ENCODE data around the gene PHF5A.
A peak's percentile ranks its signal among the peaks of the same experiment; 100 is the strongest.

PHF5A gene, protein sequence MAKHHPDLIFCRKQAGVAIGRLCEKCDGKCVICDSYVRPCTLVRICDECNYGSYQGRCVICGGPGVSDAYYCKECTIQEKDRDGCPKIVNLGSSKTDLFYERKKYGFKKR

DNA sequence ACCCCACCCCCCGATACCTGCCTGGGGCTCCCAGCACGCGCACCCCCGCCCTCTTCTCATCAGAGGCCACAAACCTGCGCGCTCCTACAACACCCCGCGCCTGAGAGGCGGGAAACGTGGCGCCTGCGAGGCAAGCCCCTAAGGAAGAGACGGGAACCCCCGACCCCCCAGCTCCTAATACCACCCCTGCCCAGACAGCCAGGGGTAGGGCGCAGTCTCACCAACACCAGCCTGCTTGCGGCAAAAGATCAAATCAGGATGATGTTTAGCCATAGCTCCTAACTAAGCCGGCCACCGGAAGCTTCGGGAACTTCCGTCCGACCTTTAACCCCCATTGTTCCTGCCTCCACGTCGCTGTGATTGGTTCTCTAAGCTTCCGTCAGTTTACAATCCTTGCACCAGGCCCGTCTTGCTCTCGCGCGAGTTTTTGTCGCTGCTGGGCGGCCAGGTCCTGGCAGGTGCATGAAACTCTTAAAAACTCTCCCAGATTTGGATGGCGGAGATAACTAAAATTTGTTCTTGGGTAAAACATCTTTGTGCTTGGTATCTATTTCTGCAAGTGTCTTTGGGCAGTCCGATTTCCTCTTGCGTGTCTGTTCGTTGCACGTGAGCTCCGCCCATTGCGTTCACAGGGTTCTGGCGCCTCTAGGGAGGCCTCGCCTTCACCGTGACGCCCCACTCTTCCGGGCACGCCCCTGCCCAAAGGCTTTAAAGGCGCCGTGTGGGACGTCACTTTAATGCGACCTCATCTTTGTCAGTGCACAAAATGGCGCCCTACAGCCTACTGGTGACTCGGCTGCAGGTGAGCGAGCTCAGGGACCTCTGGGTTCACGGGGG, at the start of gene PHF5A, which contains the start of gene ACO2:
PHF5A (minus strand) TSS at position 312 of the 837 bp plus-strand sequence; CDS start at position 273, 39 bp downstream.
ACO2 (plus strand) TSS at position 737 of the 837 bp plus-strand sequence; CDS start at position 767, 30 bp downstream.
- DNase-seq: peak; percentile 98

GRCh38 chr22:41518048-41518347, 49.5 kb upstream of the PHF5A start:
- DNase-seq: no peak

DNA sequence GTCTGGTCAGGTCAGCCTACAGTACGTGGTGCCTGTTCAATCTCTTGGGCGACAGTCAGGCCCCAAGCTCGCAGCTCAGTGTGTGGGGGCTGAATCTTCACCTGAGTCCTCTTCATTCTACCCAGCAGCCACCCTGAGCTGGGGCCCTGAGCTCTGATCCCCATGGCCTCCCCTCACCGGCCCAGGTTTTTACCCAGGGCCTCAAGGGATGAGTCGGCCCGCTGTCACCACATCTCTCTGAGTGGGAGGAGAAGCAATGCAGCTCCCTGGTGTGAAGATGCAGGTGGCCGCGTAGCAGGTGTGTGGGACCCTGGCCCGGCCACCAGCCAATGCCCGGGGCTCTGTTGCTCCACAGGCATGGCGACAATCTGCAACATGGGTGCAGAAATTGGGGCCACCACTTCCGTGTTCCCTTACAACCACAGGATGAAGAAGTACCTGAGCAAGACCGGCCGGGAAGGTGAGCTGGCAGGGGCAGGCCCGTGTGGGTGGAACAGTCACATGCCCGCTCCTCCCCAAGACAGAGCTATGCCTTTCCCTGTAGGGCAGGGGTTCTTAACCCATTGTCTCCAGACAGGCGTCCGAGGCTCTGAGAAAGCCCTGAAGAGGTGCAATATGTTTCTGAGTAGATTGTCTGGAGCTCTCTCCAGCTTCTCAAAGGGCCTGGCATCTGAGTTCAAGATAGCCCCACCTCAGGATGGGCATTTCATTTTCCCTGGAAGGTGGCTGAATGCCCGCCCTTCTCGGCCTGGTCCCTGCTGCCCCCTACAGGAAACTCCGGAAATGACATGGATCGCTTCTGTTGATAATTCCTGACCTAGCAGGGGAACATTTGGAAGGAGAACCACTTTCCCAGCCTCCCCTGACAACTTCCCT, 48.9 kb upstream of the PHF5A start:
- peak; percentile 41 for DNase-seq

DNA sequence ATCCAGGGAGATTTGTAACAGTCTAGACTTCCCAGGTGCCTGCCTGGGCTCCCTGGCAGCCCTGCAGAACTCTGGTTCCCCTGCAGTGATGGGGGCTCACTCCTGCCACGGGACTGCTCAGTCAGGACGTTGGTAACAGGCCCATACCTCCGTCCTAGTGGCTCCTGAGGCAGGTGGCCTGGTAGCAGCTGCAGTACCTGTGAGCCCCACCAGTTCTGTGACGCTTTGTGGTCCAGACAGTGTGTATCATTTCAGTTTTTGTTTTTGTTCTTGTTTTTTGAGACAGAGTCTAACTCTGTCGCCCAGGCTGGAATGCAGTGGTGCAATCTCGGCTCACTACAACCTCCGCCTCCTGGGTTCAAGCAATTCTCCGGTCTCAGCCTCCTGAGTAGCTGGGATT, 48.0 kb upstream of the PHF5A start:
- DNase-seq: no peak

DNA sequence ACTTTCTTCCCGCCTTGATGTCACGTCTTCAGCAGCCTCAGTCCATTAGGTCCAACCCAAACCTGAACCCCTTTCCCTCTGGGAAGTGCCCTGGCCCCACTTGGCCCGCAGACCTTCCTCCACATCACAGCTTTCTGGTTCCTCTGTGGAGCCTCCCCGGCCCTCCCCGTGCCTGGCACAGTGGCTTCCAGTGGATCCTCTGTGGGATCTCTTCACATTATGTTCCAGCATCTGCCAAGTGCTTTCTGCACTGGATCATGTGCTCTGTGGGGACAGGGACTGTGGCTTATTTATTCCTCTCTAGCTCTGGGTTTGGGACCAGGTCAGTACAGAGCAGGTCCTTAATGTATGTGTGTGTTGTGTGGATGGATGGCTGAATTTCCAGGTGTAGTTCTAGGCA, 44.9 kb upstream of the PHF5A start:
- DNase-seq: no peak

DNA sequence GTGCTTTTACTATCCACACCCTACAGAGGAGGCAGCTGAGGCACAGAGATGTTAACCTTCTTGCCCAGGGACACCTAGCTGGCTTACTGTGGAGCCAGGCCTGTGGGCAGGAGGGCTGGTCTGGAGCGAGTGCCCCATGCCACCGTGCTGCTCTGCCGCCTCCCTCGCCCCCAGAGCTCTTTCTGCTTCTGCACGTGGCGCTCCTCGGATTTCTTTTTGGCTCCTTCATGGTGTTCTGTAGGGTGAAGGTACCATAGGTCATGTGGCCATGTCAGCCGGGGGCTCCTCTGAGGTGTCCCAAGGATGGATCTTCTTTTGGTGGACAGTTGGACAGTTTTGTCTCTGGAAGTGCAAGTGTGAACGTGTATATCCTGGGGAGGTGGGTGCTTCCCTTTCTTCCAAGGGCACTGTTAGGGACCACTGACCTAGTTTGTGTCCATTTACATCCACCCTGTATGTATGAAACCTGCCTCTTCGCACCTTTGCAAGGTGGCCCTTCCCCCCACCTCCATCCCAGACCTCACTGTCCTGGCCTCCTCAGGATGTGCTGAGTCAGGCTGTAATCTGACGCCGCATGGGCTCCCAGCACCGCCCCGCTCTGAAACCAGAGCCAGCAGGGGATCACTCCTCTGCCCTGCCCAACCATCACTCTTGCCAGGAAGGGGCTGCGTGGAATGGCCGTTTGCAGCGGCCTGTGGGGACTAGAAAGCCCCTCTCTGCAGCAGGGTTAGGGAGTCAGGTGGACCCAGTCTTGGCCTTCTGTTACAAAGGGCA, 44.1 kb upstream of the PHF5A start:
- DNase-seq: no peak

GRCh38 chr22:41511521-41511968, 43.1 kb upstream of the PHF5A start:
- DNase-seq: no peak

GRCh38 chr22:41508770-41509170, 40.3 kb upstream of the PHF5A start:
- no peak for DNase-seq

GRCh38 chr22:41507330-41508063, 39.0 kb upstream of the PHF5A start:
- no peak for DNase-seq

GRCh38 chr22:41505511-41506220, 37.2 kb upstream of the PHF5A start:
- DNase-seq: no peak

DNA sequence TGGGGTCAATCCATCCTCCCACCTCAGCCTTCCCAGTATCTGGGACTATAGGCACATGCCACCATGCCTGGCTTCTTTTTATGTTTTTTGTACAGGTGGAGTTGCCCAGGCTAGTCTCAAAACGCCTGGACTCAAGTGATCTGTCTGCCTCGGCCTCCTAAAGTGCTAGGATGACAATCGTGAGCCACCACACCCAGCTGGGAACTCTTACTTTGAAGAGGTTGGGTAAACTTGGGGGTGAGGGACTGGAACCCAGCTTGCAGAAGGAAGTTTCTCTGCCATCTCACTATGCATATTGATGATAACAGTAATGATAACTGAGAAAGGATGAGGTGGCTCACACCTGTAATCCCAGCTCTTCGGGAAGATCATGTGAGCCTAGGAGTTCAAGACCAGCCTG, 36.3 kb upstream of the PHF5A start:
- DNase-seq: no peak

- no peak for DNase-seq
Observed at GRCh38 chr22:41504397-41504796, 35.9 kb upstream of the PHF5A start.

GRCh38 chr22:41501209-41501608, 32.7 kb upstream of the PHF5A start:
- DNase-seq: peak; percentile 36

DNA sequence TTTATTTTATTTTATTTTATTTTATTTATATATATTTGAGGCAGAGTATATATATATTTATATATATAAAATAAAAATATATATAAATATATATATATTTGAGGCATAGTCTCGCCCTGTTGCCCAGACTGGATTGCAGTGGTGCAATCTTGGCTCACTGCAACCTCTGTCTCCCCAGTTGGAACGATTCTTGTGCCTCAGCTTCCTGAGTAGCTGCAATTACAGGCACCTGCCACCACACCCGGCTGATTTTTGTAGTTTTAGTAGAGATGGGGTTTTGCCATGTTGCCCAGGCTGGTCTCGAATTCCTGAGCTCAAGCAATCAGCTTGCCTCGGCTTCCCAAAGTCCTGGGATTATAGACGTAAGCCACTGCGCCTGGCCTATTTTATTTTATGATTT, 31.8 kb upstream of the PHF5A start:
- DNase-seq: no peak

DNA sequence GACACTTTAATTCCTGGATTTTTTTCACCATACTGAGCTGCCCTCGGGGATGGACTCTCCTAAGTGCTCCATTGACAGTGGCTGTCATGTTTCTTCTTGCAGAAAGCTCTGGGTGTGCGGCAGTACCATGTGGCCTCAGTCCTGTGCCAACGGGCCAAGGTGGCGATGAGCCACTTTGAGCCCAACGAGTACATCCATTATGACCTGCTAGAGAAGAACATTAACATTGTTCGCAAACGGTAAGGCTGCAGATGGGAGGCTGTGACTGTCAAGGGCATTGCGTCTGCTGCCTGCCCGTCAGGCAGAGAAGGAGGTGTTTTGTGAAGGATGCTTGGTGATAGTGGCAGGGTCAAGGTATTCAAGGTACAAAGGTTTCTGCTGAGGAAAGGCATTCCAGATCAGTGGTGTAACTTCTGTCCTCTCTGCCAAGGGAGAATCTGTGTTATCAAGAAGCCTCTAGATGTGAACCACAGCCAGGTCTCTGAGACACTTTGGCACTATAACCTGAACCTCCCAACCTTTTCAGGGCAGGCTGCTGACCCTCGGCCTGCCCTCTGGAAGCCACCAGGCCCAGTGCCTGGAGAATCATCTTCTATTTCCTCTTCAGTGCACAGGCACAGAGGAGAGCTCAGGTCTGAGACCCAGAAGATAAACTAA, 31.3 kb upstream of the PHF5A start:
- no peak for DNase-seq

GRCh38 chr22:41498303-41498835, 29.9 kb upstream of the PHF5A start:
- no peak for DNase-seq

GRCh38 chr22:41491374-41492100, 23.0 kb upstream of the PHF5A start:
- no peak for DNase-seq

DNA sequence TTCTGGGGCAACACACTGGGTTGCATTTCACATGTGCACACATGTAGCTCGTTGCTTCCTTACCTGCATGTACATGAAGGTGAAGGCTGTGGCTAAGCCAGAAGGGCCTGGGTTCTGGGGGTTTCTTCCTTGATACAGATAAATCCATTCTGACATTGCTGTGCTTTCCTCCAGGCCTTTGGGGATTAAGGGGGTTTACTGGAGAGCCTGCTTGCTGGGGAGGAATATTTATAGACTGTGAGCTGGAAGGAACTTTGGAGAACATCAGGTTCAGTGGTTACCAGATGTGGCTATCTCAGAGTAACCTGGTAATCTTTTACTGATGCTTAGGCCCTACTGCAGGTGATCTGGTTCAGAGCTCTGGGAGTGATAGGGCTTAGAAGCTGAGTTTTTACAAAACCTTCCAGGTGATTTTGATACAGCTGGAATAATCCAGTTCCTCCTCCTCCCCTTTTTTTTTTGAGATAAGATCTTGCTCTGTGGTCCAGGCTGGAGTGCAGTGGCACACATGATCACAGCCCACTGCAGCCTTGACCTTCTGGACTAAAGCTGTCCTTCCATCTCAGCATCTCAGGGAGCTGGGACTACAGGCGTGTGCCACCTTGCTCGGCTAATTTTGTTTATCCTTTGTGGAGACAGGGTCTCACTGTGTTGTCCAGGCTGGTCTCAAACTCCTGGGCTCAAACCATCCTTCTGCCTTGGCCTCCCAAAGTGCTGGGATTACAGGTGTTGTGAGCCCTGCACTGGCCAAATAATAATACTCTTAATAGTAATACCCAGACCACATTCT, 20.3 kb upstream of the PHF5A start:
- no peak for DNase-seq

DNA sequence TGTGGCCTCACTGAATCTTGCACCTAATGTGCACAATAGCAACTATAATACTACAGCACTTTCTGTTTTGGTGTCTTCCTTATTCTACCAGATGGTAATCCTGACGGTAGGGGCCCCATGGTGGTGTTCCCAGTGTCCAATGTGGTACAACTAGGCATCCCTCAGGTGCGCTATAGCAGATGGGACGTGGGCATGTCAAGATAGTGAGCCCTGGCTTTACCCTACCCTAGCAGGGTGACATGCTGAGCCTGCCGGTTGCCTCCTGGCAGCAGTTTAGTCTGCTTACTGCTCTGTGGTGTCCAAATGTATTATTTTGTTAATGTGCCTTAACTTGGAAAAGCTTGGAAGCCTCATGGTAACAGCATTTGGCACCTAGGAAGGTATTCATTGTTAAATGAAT, 19.6 kb upstream of the PHF5A start:
- DNase-seq: no peak
